HL-60 (cell line): ENCODE results near the gene ZFHX2.

Experiments
- TF ChIP-seq, protein P1 (sequence below): IDR thresholded peaks from one replicate; pipeline ENCODE4 v1.5.1; 2011; ENCODE audit warnings: low read length, control low read depth, inconsistent platforms; ENCODE audit not compliant: insufficient read depth
- TF ChIP-seq, protein P2 (sequence below): IDR thresholded peaks from 2 replicates; pipeline ENCODE4 v1.6.1; 2012; ENCODE audit warnings: low read depth; ENCODE audit not compliant: insufficient replicate concordance

DNA sequence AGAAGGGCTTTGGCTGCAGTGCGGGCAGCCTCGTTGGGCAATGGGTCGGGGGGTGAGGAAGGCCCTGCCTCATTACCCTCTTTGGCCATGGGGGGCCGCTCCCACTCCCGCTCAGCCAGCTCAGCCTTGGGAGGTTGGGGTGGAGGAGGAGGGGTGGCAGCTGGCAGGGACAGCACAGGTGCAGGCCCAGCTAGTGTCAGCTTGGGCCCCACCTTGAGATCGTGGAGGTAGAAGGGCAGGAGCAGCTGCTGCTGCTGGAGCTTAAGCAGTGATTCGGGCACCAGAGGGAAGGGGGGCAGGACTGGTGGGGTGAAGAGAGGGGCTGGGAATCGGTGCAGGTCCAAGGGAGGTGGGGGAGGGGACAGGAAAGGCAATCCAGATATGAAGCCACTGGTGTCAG, 26.0 kb downstream of the ZFHX2 start:
- TF ChIP-seq, protein P1, sequence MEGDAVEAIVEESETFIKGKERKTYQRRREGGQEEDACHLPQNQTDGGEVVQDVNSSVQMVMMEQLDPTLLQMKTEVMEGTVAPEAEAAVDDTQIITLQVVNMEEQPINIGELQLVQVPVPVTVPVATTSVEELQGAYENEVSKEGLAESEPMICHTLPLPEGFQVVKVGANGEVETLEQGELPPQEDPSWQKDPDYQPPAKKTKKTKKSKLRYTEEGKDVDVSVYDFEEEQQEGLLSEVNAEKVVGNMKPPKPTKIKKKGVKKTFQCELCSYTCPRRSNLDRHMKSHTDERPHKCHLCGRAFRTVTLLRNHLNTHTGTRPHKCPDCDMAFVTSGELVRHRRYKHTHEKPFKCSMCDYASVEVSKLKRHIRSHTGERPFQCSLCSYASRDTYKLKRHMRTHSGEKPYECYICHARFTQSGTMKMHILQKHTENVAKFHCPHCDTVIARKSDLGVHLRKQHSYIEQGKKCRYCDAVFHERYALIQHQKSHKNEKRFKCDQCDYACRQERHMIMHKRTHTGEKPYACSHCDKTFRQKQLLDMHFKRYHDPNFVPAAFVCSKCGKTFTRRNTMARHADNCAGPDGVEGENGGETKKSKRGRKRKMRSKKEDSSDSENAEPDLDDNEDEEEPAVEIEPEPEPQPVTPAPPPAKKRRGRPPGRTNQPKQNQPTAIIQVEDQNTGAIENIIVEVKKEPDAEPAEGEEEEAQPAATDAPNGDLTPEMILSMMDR, result no peak
- TF ChIP-seq, protein P2, sequence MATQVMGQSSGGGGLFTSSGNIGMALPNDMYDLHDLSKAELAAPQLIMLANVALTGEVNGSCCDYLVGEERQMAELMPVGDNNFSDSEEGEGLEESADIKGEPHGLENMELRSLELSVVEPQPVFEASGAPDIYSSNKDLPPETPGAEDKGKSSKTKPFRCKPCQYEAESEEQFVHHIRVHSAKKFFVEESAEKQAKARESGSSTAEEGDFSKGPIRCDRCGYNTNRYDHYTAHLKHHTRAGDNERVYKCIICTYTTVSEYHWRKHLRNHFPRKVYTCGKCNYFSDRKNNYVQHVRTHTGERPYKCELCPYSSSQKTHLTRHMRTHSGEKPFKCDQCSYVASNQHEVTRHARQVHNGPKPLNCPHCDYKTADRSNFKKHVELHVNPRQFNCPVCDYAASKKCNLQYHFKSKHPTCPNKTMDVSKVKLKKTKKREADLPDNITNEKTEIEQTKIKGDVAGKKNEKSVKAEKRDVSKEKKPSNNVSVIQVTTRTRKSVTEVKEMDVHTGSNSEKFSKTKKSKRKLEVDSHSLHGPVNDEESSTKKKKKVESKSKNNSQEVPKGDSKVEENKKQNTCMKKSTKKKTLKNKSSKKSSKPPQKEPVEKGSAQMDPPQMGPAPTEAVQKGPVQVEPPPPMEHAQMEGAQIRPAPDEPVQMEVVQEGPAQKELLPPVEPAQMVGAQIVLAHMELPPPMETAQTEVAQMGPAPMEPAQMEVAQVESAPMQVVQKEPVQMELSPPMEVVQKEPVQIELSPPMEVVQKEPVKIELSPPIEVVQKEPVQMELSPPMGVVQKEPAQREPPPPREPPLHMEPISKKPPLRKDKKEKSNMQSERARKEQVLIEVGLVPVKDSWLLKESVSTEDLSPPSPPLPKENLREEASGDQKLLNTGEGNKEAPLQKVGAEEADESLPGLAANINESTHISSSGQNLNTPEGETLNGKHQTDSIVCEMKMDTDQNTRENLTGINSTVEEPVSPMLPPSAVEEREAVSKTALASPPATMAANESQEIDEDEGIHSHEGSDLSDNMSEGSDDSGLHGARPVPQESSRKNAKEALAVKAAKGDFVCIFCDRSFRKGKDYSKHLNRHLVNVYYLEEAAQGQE, result no peak
